ENCODE data around the gene CNKSR2. TPM values are rescaled to one million over a fixed set of nuclear protein-coding genes. Genes with fewer than 3 reads are reported as not detected.
"Not testable (repeated sequence)": the region's sequence is repeated elsewhere in the genome, so short reads cannot be mapped to it uniquely, and the experiment has no call there.

The CNKSR2 gene
- total RNA-seq, 4 donors from 2014 or later, result 1.2 to 5.0 (median 2.7) TPM; not detected in 1

GRCh38 chrX:21503593-21503992, 129.4 kb downstream of the CNKSR2 start:
- H3K27ac ChIP-seq, result no peak overlapping the region
- H3K4me1 ChIP-seq, result no peaks in the 10 kb centered on the region
- no peaks in the 10 kb centered on the region for H3K36me3 ChIP-seq
- H3K9me3 ChIP-seq, result no peaks in the 10 kb centered on the region
- H3K27me3 ChIP-seq, result no peaks in the 10 kb centered on the region
- H3K4me3 ChIP-seq, result no peak overlapping the region
- no peak for DNase-seq
- TF ChIP-seq POLR2A (IDR thresholded peaks at IDR 0.05), result no peak
- TF ChIP-seq, protein P1, sequence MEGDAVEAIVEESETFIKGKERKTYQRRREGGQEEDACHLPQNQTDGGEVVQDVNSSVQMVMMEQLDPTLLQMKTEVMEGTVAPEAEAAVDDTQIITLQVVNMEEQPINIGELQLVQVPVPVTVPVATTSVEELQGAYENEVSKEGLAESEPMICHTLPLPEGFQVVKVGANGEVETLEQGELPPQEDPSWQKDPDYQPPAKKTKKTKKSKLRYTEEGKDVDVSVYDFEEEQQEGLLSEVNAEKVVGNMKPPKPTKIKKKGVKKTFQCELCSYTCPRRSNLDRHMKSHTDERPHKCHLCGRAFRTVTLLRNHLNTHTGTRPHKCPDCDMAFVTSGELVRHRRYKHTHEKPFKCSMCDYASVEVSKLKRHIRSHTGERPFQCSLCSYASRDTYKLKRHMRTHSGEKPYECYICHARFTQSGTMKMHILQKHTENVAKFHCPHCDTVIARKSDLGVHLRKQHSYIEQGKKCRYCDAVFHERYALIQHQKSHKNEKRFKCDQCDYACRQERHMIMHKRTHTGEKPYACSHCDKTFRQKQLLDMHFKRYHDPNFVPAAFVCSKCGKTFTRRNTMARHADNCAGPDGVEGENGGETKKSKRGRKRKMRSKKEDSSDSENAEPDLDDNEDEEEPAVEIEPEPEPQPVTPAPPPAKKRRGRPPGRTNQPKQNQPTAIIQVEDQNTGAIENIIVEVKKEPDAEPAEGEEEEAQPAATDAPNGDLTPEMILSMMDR (IDR thresholded peaks at IDR 0.05), result no peak

DNA sequence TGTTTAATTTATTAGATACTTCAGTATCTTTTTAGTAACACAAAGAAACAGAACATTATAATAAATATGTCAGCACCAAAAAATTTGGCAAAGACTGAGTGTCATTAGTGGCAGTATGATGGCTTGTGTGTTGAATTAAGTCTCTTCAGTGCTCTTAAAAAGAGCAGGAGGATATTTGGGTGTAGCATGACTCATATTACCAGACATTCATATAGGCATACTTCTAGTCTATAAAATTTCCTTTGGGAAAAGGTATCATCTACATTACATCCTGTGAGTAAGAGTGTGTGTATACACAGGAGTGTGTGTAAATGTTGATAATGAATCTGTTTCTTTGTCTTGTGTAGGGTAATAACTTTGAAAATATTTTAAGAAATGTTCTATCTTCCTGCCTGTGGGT, 135.7 kb downstream of the CNKSR2 start:
- H3K4me1 ChIP-seq, result no peaks in the 10 kb centered on the region
- no peaks in the 10 kb centered on the region for H3K9me3 ChIP-seq
- no peak overlapping the region for H3K4me3 ChIP-seq
- no peak for DNase-seq
- no peak for TF ChIP-seq POLR2A (IDR thresholded peaks at IDR 0.05)
- TF ChIP-seq, protein P1 (IDR thresholded peaks at IDR 0.05), result no peak
- H3K27ac ChIP-seq, result no peak overlapping the region
- H3K27me3 ChIP-seq, result no peaks in the 10 kb centered on the region
- no peaks in the 10 kb centered on the region for H3K36me3 ChIP-seq

- Histone ChIP-seq H3K27ac (no peak overlapping the region), H3K4me3 (no peak overlapping the region), H3K9me3 (no peaks in the 10 kb centered on the region), H3K4me1 (no peaks in the 10 kb centered on the region), H3K27me3 (no peaks in the 10 kb centered on the region), H3K36me3 (no peaks in the 10 kb centered on the region)
- TF ChIP-seq, protein P1 (IDR thresholded peaks at IDR 0.05), result no peak
- TF ChIP-seq POLR2A (IDR thresholded peaks at IDR 0.05), result no peak
- DNase-seq, result no peak
These were observed 149.8 kb downstream of the CNKSR2 start for GRCh38 chrX:21524008-21524407.

GRCh38 chrX:21528076-21528475, 153.9 kb downstream of the CNKSR2 start:
- Histone ChIP-seq H3K27ac (no peak overlapping the region), H3K27me3 (no peaks in the 10 kb centered on the region), H3K4me3 (no peak overlapping the region), H3K36me3 (no peaks in the 10 kb centered on the region), H3K4me1 (no peaks in the 10 kb centered on the region), H3K9me3 (no peaks in the 10 kb centered on the region)
- no peak for DNase-seq
- TF ChIP-seq POLR2A (IDR thresholded peaks at IDR 0.05), result no peak
- TF ChIP-seq, protein P1 (IDR thresholded peaks at IDR 0.05), result no peak

DNA sequence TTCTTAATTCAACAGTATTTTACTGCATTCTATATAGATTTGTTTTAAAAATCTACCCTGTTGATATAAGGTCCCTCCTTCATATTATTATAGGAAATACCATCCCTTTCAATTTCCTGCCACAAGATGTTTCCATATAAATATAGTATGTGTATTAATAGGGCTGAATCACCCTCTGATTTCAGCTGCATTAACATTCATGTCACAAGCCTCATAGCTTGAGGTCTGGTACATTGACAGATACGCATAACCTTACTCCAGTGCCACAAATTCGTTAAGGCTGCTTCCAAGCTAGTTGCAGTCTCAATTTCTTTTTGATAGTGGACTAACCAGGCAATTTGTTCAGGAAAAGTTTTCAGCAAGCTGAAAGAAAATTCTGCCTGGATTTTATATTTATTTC, 155.6 kb downstream of the CNKSR2 start:
- H3K36me3 ChIP-seq, result no peaks in the 10 kb centered on the region
- no peaks in the 10 kb centered on the region for H3K27me3 ChIP-seq
- H3K27ac ChIP-seq, result no peak overlapping the region
- H3K4me1 ChIP-seq, result no peaks in the 10 kb centered on the region
- no peaks in the 10 kb centered on the region for H3K9me3 ChIP-seq
- H3K4me3 ChIP-seq, result no peak overlapping the region
- no peak for DNase-seq
- TF ChIP-seq, protein P1 (IDR thresholded peaks at IDR 0.05), result no peak
- no peak for TF ChIP-seq POLR2A (IDR thresholded peaks at IDR 0.05)

- not testable (repeated sequence) for H3K9me3 ChIP-seq, H3K27me3 ChIP-seq, H3K36me3 ChIP-seq, H3K4me3 ChIP-seq, H3K27ac ChIP-seq, H3K4me1 ChIP-seq
- DNase-seq, result peak in 1 of 3 donors; percentile 15
These were observed 170.4 kb downstream of the CNKSR2 start for GRCh38 chrX:21544642-21545041.

All from Peyer's patch (tissue), 4 donors.